T-helper 1 cell treated with Interleukin-12 subunit alpha and Interleukin-12 subunit beta and Interleukin-4 antibody, amounts not matched to agents 30 ng/mL and 1 ng/mL, for 36 hours (primary cell): ENCODE results near the gene LRTM2. TPM values are rescaled to one million over a fixed set of nuclear protein-coding genes. Genes with fewer than 3 reads are reported as not detected.

Source experiments
- intact Hi-C: fragments of 100-400 bp; cut with micrococcal nuclease; formaldehyde crosslinking; loops from one replicate; pipeline ENCODE4 v1.15.1; 2024
- total RNA-seq: library from RNA; stranded (reverse); gene quantifications from 2 replicates; pipeline ENCODE4 v1.2.3, GENCODE V29; 2022

Gene LRTM2
- total RNA-seq, 1 donor from 2014 or later, result not detected

- intact Hi-C loops, result no loop called here
Measured at GRCh38 chr12:1827826-1828805, 7.8 kb downstream of the LRTM2 start.

DNA sequence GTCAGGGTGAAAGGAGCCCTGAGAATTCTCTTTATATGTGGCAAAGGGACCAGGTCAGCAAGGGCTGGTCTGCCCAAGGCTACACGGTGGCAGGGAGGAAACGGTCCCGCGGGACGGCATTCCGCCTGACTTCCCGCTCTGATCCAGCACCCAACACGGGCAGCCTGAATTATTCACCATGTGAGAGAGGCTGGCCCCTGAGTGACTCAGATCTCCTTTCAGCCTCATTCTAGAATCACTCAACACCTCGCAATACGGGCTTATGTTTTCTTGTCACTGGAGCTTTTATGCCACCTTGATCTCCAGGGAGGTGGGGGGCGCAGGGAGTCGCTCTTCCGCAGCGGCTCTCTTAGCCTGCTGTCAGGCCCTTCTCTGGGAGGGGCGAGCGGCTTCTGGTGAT lies 8.5 kb downstream of the LRTM2 start:
- intact Hi-C loops, result no loop called here

DNA sequence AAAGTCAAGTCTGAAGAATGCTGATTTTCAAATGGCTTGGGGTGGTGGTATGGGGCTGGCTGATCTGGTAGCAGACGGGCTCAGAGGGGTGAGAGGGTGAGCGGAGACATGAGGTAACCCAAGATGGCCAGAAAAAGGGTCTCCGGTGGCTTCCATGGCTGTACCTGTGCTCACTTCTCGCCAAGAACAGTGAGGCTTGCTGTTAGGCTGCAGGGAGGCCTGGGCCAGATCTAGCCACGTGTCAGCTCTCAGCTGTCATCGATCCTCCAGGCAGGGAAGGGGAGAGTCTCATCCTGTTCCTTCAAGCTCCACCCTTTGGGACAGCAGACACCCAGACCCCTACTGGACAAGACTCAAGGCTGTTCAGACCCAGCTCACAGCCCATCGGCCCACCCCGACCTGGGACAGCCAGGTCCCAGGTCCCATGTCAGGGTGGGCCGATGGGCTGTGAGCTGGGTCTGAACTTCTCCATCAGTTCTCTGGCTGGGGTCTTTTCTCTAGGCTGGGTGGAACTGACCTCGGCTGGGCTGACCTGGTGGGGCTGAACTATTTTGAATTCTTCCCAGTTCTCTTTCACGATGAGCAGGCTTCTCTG lies 9.0 kb downstream of the LRTM2 start:
- intact Hi-C loops, result no loop called here

DNA sequence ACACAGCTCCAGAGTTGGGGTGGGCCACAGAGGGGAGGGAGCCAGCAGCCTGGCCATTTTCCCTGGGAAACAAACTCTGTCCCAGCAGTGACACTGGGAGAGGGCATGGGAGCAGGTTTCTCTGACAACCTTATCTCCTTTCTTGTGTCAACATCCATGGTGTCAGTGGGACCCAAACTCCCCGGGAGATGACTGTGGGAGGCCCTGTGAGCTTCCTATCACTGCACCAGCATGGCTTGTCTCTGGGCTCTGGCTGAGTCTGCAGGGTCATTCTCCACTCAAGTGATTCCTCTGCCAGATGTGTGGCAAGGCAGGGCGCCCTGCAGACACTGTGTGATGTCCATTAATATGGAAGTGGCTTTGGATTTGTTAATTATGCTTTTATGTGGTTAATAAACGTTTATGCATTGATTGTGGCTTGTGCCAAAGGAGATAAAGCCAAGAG lies 10.1 kb downstream of the LRTM2 start:
- intact Hi-C loops, result no loop called here

GRCh38 chr12:1830981-1831963 lies 10.9 kb downstream of the LRTM2 start:
- intact Hi-C loops, result no loop called here

GRCh38 chr12:1832801-1833595 lies 12.6 kb downstream of the LRTM2 start:
- intact Hi-C loops, result no loop called here

DNA sequence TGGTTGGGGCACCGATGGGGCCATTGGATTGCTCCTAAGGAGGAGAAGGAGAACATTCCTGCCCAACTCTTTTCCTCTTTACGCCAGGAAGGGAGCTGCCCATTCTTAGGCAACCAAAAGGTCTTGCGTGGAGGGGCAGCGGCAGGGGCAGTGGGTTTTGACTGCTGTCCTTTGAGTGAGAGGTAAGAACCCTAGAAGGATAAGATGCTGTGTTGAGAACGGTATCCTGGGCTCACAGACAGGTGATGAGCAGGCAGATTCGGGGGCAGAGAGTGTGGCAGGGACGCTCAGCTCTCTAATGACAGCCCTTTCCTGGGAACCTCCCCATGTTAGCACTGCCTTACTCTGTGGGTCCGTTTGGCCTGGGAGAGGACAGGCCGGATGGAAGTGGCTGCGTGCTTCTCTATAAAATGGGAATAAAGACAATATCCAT lies 13.2 kb downstream of the LRTM2 start:
- intact Hi-C loops, result no loop called here

DNA sequence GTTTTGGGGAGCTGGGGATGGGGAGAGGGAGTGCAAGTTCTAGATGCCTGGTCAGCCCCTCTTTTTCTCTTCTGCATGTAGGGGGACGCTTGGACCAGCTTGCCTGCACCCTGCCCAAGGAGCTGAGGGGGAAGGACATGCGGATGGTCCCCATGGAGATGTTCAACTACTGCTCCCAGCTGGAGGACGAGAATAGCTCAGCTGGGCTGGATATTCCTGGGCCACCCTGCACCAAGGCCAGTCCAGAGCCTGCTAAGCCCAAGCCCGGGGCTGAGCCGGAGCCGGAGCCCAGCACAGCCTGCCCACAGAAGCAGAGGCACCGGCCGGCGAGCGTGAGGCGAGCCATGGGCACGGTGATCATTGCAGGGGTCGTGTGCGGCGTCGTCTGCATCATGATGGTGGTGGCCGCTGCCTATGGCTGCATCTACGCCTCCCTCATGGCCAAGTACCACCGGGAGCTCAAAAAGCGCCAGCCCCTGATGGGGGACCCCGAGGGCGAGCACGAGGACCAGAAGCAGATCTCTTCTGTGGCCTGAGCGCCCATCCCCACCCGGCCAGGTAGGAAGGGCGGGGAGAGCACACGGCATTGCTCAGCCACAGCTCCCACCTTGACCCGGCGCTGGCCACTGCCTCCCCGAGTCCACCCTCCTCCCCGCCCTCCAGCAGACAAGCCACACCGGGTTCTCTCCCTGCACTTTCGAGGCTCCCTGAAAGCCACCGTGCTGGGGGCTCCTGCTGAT lies 14.0 kb downstream of the LRTM2 start:
- intact Hi-C loops, result no loop called here

DNA sequence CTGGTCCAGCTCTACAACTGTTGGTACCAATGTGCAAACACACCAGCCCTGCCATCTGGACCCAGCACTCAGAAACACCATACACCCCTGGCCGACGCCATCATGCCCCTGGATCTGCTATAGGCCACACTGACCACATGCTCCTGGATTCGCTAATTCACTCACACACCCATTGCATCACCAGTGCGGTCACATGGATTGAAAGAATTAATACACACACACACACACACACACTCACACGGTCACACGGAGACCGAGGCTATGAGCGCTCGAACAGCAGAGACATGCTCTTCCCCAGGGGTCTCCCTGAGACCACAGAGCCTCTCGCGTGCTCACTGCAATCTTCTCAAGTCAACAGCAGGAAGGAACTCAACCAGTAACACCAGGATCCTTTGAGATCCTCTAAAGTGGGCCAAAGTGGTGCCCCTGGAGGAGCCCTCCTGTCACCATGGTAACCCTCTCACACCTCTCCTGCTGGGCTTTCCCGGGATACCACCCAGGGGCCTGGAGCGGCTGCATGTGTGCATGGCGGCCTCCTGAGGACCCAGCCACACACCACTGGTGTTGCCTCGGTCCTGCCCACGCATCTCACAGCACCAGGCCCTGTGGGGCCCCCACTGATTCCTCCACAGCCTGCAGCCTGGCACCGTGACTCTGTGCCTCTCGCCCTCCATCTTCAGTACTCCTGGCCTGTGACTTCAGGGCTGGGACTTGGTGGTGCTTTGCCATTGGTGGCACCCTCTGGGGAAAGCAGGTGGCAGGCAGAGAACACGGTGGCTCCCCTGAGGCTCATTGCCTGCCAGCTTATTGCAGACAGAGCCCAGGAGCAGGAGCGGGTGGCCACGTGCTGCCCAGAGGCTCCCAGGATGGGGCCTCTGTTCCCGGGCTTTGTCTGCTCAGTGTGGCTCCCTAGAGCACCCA lies 15.1 kb downstream of the LRTM2 start:
- intact Hi-C loops, result no loop called here

GRCh38 chr12:1836241-1836803 lies 16.0 kb downstream of the LRTM2 start:
- intact Hi-C loops, result no loop called here

DNA sequence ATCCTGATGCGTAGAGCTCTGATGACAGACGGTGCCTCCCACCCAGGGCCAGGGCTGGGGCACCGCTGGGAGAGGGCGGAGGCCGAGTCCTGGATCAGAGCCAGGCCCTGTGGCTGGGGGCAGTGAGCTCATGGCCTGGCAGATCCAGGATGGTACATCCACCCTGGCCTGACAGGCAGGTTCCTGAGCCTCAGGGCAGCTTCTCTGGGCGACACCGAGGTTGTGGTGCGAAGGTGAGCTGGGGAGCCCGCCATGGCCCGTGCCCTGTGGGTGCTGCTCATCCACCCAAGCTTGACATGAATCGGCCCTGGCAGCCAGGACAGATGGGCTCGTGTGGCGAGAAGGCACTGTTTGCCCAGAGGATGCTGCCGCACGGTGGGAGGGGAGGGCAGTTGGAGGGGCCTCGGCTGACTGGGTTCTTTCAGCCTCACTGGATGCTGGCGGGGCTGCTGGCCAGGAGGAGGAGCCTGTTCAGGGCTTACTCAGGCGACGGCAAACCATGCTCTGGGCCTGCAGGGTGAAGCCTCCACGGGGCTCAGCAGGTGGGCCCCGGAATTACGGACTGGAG lies 16.6 kb downstream of the LRTM2 start:
- intact Hi-C loops, result no loop called here

GRCh38 chr12:1837541-1838204 lies 17.3 kb downstream of the LRTM2 start:
- intact Hi-C loops, result no loop called here

DNA sequence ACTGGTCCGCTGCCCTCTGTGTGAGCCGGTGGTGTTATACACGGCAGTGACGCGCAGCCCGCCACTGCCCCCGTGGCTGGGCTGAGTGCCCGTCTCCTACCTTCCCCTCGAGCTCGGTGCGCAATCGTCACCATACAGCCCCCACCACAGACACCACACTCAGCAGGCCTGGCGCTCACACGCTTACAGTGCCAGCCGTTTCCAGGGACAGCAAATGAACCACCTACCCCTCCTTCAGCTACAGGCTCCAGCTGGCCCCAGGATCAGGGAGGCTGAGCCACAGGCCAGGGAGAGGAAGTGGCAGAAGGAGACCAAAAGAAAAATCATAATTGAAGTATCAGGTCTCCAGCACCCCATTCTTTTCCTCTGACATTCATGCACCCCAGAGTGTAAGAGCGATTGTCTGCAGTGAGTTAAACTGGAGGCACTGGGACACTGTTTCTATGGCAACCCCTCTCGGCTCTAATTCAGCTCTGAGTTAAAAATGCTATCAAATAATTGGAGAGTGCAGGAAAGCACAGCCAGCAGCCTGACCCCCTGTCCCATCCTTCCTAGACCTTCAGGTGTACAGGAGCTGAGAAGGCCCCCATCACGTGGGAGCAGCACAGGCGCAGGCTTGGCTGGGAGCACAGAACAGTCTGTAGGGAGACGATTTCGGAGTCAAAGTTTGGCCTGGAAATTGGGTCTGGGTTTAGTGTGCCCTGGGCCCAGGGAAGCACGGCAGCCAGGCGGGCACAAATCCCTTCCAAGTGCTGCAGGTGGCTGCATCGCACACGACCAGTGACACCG lies 18.0 kb downstream of the LRTM2 start:
- intact Hi-C loops, result no loop called here

DNA sequence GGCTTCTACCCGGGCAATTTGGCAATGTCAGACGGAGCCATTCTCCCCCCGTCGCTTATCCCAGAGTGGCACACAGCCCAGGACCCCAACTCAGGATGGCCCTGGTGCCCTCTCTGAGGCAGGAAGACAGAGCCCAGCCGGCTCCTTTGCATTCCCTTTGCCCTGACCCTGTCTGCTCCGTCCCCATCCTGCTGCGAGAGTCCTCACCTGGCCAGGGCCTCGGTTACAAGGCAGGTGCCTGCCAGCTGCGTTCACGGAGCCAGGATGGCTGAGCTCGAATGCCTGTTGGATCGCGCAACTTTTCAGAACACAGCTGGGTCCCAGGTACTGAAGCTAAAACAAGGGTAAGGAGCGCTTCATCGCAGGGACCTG lies 18.6 kb downstream of the LRTM2 start:
- intact Hi-C loops, result no loop called here

DNA sequence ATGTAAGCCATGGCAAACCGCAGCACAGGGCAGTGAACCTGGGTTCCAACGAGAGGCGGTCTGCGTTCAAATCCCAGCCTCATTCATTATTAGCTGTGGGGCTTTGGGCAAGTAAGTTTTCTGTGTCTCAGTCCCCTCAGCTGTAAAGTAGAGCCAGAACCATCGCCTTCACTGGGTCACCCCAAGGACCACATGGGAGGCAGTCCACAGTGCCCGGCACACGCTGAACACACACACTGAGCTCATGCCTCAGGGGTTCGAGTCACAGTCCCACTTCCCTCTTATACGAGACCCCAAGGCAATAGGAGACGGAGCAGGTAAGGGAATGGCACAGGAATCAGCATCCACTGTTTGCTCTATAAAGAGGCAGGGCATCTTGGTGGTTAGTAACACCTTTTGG lies 19.1 kb downstream of the LRTM2 start:
- intact Hi-C loops, result no loop called here
